NCI-H2196 (cell line): Measurements from ENCODE around the gene KCNAB1.
"Not testable (repeated sequence)": the region's sequence is repeated elsewhere in the genome, so short reads cannot be mapped to it uniquely, and the experiment has no call there.

ENCODE experiments used
- DNase-seq: peaks from one replicate; lab custom pipeline; 2025; ENCODE audit not compliant: unreplicated experiment; lab: John Stamatoyannopoulos, UW

The KCNAB1 gene

GRCh38 chr3:156559321-156559720 lies 438.9 kb downstream of the KCNAB1 start:
- DNase-seq = no peak

GRCh38 chr3:156561533-156561932 lies 441.2 kb downstream of the KCNAB1 start:
- no peak for DNase-seq

- DNase-seq = not testable (repeated sequence)
Observed at GRCh38 chr3:156562486-156562885, 442.1 kb downstream of the KCNAB1 start.

GRCh38 chr3:156563900-156564682 lies 443.7 kb downstream of the KCNAB1 start:
- DNase-seq = no peak

- not testable (repeated sequence) for DNase-seq
Observed at GRCh38 chr3:156569016-156569415, 448.6 kb downstream of the KCNAB1 start.

GRCh38 chr3:156569881-156570280 lies 449.5 kb downstream of the KCNAB1 start:
- DNase-seq = not testable (repeated sequence)

GRCh38 chr3:156575641-156576040 lies 455.3 kb downstream of the KCNAB1 start:
- no peak for DNase-seq

- no peak for DNase-seq
Observed at GRCh38 chr3:156576051-156576450, 455.7 kb downstream of the KCNAB1 start.

- DNase-seq = no peak
Observed at GRCh38 chr3:156576651-156577348, 456.4 kb downstream of the KCNAB1 start.

- no peak for DNase-seq
Observed at GRCh38 chr3:156577736-156578135, 457.4 kb downstream of the KCNAB1 start.

GRCh38 chr3:156579427-156579851 lies 459.1 kb downstream of the KCNAB1 start:
- DNase-seq = no peak

- no peak for DNase-seq
Observed at GRCh38 chr3:156581033-156581432, 460.7 kb downstream of the KCNAB1 start.

- DNase-seq = no peak
Observed at GRCh38 chr3:156581954-156582353, 461.6 kb downstream of the KCNAB1 start.

GRCh38 chr3:156582532-156583183 lies 462.3 kb downstream of the KCNAB1 start:
- no peak for DNase-seq

GRCh38 chr3:156583469-156583868 lies 463.1 kb downstream of the KCNAB1 start:
- DNase-seq = no peak

GRCh38 chr3:156586905-156587759 lies 466.8 kb downstream of the KCNAB1 start:
- DNase-seq = no peak

GRCh38 chr3:156587760-156588069 lies 467.3 kb downstream of the KCNAB1 start:
- no peak for DNase-seq
